Muscle of leg (tissue), 11 donors: ENCODE results near the gene TUT4. TPM values are rescaled to one million over a fixed set of nuclear protein-coding genes. Genes with fewer than 3 reads are reported as not detected.

Source experiments
- DNase-seq: peaks from one replicate; pipeline ENCODE4 v3.0.0; 2013
- H3K27ac ChIP-seq: one replicate; pipeline ENCODE4 v1.5.1; 2013; ENCODE audit warnings: mild to moderate bottlenecking, low read length, control low read depth
- H3K27me3 ChIP-seq: one replicate; pipeline ENCODE4 v1.6.1; 2013; ENCODE audit warnings: low read length; ENCODE audit not compliant: control insufficient read depth, insufficient read depth
- H3K36me3 ChIP-seq: one replicate; pipeline ENCODE4 v1.6.1; 2013; ENCODE audit warnings: low read length; ENCODE audit not compliant: control insufficient read depth, insufficient read depth
- H3K4me1 ChIP-seq: one replicate; pipeline ENCODE4 v1.6.1; 2013; ENCODE audit warnings: low read length; ENCODE audit not compliant: control insufficient read depth, insufficient read depth
- H3K4me3 ChIP-seq: one replicate; pipeline ENCODE4 v1.5.1; 2013; ENCODE audit warnings: low read length, control low read depth
- H3K9me3 ChIP-seq: replicated peaks from 2 replicates; pipeline ENCODE4 v1.6.1; 2013; ENCODE audit warnings: low read depth, low read length; ENCODE audit not compliant: control insufficient read depth
- WGBS: methylation state at CpG from one replicate; pipeline ENCODE4 v1.1.5; 2013; ENCODE audit warnings: missing lambda C conversion rate; ENCODE audit not compliant: insufficient coverage; 5-methylcytosine and 5-hydroxymethylcytosine counted together
- polyA plus RNA-seq, 8 donors: library from polyadenylated mRNA; unstranded; fragments of 120-200 nt; gene quantifications; one replicate each; pipeline versions ENCODE4 v1.2.1 to v1.2.3, GENCODE V29; 2013; ENCODE audit warnings: inconsistent platforms in 1 of 8, low replicate concordance in 1 of 8; ENCODE audit not compliant: insufficient read length in 8 of 8, insufficient read depth in 1 of 8
- total RNA-seq: library from RNA; stranded (reverse); fragments of 120-200 nt; gene quantifications from one replicate; pipeline ENCODE4 v1.2.4, GENCODE V29; 2013

Gene TUT4
- total and polyA plus RNA-seq, 9 donors = 51.8 to 121 (median 70.6) TPM

GRCh38 chr1:52542085-52542688, 10.7 kb downstream of the TUT4 start:
- no peak overlapping the region for H3K27ac ChIP-seq
- no peaks in the 10 kb centered on the region for H3K4me1 ChIP-seq
- H3K4me3 ChIP-seq = no peak overlapping the region
- H3K36me3 ChIP-seq = peaks cover 2% of the 10 kb centered on the region
- no peak for DNase-seq
- peaks cover 14% of the 10 kb centered on the region for H3K9me3 ChIP-seq
- WGBS = 100% methylated on average over 3 of the region's 5 CpGs
- H3K27me3 ChIP-seq = no peaks in the 10 kb centered on the region

DNA sequence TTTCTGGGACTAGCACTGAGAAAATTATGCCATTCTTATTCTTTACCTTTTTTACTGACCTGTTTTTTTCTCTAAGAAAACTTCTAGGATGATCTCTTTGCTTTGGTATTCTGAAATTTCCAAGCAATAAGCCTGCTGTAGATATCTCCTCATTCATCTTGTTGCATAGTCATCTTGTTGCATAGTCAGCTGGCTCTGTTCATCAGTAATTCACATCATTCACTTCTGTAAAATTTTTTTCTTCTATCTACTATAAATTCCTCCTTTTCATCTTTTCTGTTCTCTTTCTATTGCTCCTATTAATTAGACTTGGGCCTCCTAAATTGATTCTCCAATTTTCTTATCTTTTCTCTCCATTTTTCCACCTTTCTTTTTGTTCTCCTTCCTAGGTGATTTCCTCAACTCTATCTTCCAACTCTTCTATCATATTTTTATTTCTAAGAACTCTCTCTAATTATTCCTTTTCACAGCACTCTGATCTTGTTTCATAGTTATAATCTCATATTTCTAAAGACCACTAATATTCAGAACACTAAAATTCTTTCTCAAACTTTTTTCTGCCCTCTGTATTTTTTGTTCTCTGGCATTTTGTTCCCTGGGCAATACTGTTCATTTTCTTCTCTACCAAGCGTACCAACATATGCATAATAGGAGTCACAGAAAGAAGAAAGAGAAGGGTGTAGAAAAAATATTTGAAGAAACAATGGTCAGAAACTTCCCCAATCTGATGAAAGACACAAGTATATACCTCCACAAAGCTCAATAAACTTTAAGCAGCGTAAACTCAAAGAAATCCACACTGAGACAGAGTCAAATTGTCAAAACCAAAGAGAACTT, 17.7 kb downstream of the TUT4 start:
- Histone ChIP-seq H3K27ac (no peak overlapping the region), H3K4me1 (no peaks in the 10 kb centered on the region), H3K27me3 (no peaks in the 10 kb centered on the region), H3K4me3 (no peak overlapping the region), H3K9me3 (peaks cover 14% of the 10 kb centered on the region), H3K36me3 (peaks cover 2% of the 10 kb centered on the region)
- DNase-seq = no peak
- WGBS = no CpG with 5 or more reads among the region's 2 CpGs

DNA sequence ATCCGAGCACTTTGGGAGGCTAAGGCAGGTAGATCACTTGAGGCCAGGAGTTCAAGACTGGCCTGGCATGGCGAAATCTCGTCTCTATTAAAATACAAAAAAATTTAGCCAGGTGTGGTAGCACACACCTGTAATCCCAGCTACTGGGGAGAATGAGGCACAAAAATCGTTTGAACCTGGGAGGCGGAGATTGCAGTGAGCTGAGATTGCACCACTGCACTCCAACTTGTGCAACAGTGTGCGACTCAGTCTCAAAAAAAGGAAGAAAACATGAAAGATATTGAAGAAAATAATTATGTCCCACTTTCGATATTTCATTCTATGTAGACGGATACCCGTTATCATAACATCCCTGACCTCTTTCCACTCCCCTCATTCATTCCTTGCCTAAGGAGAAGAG, 19.2 kb downstream of the TUT4 start:
- WGBS = 100% methylated on average over 2 of the region's 9 CpGs
- DNase-seq = no peak
- Histone ChIP-seq H3K4me3 (no peak overlapping the region), H3K36me3 (peaks cover 2% of the 10 kb centered on the region), H3K27ac (no peak overlapping the region), H3K27me3 (no peaks in the 10 kb centered on the region), H3K9me3 (peaks cover 14% of the 10 kb centered on the region), H3K4me1 (no peaks in the 10 kb centered on the region)

GRCh38 chr1:52532731-52533327, 20.1 kb downstream of the TUT4 start:
- no peak for DNase-seq
- Histone ChIP-seq H3K9me3 (peaks cover 14% of the 10 kb centered on the region), H3K4me3 (no peak overlapping the region), H3K36me3 (peaks cover 5% of the 10 kb centered on the region), H3K27me3 (no peaks in the 10 kb centered on the region), H3K27ac (no peak overlapping the region), H3K4me1 (no peaks in the 10 kb centered on the region)
- WGBS = no CpG with 5 or more reads among the region's 2 CpGs

- DNase-seq = no peak
- Histone ChIP-seq H3K27me3 (no peaks in the 10 kb centered on the region), H3K9me3 (peaks cover 14% of the 10 kb centered on the region), H3K4me1 (no peaks in the 10 kb centered on the region), H3K36me3 (peaks cover 8% of the 10 kb centered on the region), H3K4me3 (no peak overlapping the region), H3K27ac (no peak overlapping the region)
- WGBS = 91% methylated on average over 6 of the region's 8 CpGs
Measured at GRCh38 chr1:52532247-52532646, 20.6 kb downstream of the TUT4 start.

- no peaks in the 10 kb centered on the region for H3K4me1 ChIP-seq
- H3K9me3 ChIP-seq = peaks cover 14% of the 10 kb centered on the region
- no peak overlapping the region for H3K27ac ChIP-seq
- H3K27me3 ChIP-seq = no peaks in the 10 kb centered on the region
- 80% methylated on average over 1 of the region's 3 CpGs for WGBS
- H3K4me3 ChIP-seq = no peak overlapping the region
- DNase-seq = no peak
- peaks cover 8% of the 10 kb centered on the region for H3K36me3 ChIP-seq
Measured at GRCh38 chr1:52531249-52531872, 21.5 kb downstream of the TUT4 start.

GRCh38 chr1:52530563-52531144, 22.2 kb downstream of the TUT4 start:
- Histone ChIP-seq H3K27ac (no peak overlapping the region), H3K9me3 (peaks cover 13% of the 10 kb centered on the region), H3K4me3 (no peak overlapping the region), H3K27me3 (no peaks in the 10 kb centered on the region), H3K4me1 (no peaks in the 10 kb centered on the region), H3K36me3 (peaks cover 10% of the 10 kb centered on the region)
- no peak for DNase-seq
- no CpG with 5 or more reads among the region's 5 CpGs for WGBS

DNA sequence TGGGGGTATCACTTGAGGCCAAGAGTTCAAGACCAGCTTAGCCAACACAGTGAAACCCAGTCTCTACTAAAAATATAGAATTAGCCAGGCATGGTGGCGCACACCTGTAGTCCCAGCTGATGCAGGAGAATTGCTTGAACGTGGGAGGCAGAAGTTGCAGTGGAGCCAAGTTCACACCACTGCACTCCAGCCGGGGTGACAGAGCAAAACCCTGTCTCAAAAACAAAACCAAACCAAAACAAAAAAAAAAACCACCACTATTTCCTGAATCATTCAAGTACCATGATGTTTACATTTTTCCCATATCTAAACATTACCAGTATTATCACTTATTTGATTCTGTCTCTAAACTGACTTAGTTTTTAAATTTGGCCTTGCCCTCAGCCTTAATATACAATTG, 29.5 kb downstream of the TUT4 start:
- DNase-seq = no peak
- H3K4me3 ChIP-seq = no peak overlapping the region
- H3K9me3 ChIP-seq = no peaks in the 10 kb centered on the region
- WGBS = 94% methylated on average over 3 of the region's 3 CpGs
- no peaks in the 10 kb centered on the region for H3K4me1 ChIP-seq
- no peaks in the 10 kb centered on the region for H3K27me3 ChIP-seq
- peaks cover 28% of the 10 kb centered on the region for H3K36me3 ChIP-seq
- H3K27ac ChIP-seq = no peak overlapping the region

GRCh38 chr1:52520148-52520547, 32.7 kb downstream of the TUT4 start:
- H3K9me3 ChIP-seq = no peaks in the 10 kb centered on the region
- no peaks in the 10 kb centered on the region for H3K4me1 ChIP-seq
- peaks cover 20% of the 10 kb centered on the region for H3K36me3 ChIP-seq
- H3K27ac ChIP-seq = no peak overlapping the region
- no peaks in the 10 kb centered on the region for H3K27me3 ChIP-seq
- no peak for DNase-seq
- H3K4me3 ChIP-seq = no peak overlapping the region
- no CpG with 5 or more reads among the region's 2 CpGs for WGBS

GRCh38 chr1:52518962-52519361, 33.9 kb downstream of the TUT4 start:
- H3K4me3 ChIP-seq = no peak overlapping the region
- DNase-seq = no peak
- no peak overlapping the region for H3K27ac ChIP-seq
- H3K4me1 ChIP-seq = no peaks in the 10 kb centered on the region
- peaks cover 17% of the 10 kb centered on the region for H3K36me3 ChIP-seq
- no CpG with 5 or more reads among the region's 2 CpGs for WGBS
- H3K9me3 ChIP-seq = no peaks in the 10 kb centered on the region
- H3K27me3 ChIP-seq = no peaks in the 10 kb centered on the region
